ENCODE measurements around the gene ARPC5L.
"Not testable (repeated sequence)": the region's sequence is repeated elsewhere in the genome, so short reads cannot be mapped to it uniquely, and the experiment has no call there.

Gene ARPC5L

GRCh38 chr9:124835026-124835557 lies 26.8 kb upstream of the ARPC5L start:
- H3K4me1 Mint-ChIP-seq (ENCODE audit: low read depth) = no peaks in the 10 kb centered on the region
- peaks cover 9% of the 10 kb centered on the region for H3K27me3 Mint-ChIP-seq
- H3K27ac Mint-ChIP-seq = no peak overlapping the region
- no peak overlapping the region for H3K4me3 Mint-ChIP-seq
- H3K9me3 Mint-ChIP-seq (ENCODE audit: low read depth) = no peaks in the 10 kb centered on the region
- H3K36me3 Mint-ChIP-seq = no peaks in the 10 kb centered on the region

- not testable (repeated sequence) for H3K9me3 Mint-ChIP-seq (ENCODE audit: low read depth); H3K36me3 Mint-ChIP-seq; H3K4me1 Mint-ChIP-seq (ENCODE audit: low read depth); H3K27me3 Mint-ChIP-seq; H3K27ac Mint-ChIP-seq
- peak overlapping the region; percentile 27 for H3K4me3 Mint-ChIP-seq
Observed at GRCh38 chr9:124838132-124838531, 23.8 kb upstream of the ARPC5L start.

GRCh38 chr9:124838567-124839275 lies 23.2 kb upstream of the ARPC5L start:
- H3K36me3 Mint-ChIP-seq; H3K27me3 Mint-ChIP-seq; H3K27ac Mint-ChIP-seq; H3K9me3 Mint-ChIP-seq (ENCODE audit: low read depth); H3K4me1 Mint-ChIP-seq (ENCODE audit: low read depth): not testable (repeated sequence)
- H3K4me3 Mint-ChIP-seq = peak overlapping the region; percentile 27

- H3K27ac Mint-ChIP-seq = no peak overlapping the region
- no peaks in the 10 kb centered on the region for H3K4me1 Mint-ChIP-seq (ENCODE audit: low read depth)
- H3K36me3 Mint-ChIP-seq = no peaks in the 10 kb centered on the region
- no peak overlapping the region for H3K4me3 Mint-ChIP-seq
- H3K9me3 Mint-ChIP-seq (ENCODE audit: low read depth) = no peaks in the 10 kb centered on the region
- peaks cover 11% of the 10 kb centered on the region for H3K27me3 Mint-ChIP-seq
Observed at GRCh38 chr9:124839612-124840299, 22.2 kb upstream of the ARPC5L start.

GRCh38 chr9:124840300-124840833 lies 21.6 kb upstream of the ARPC5L start:
- H3K36me3 Mint-ChIP-seq = no peaks in the 10 kb centered on the region
- H3K9me3 Mint-ChIP-seq (ENCODE audit: low read depth) = no peaks in the 10 kb centered on the region
- H3K27me3 Mint-ChIP-seq = peaks cover 11% of the 10 kb centered on the region
- no peaks in the 10 kb centered on the region for H3K4me1 Mint-ChIP-seq (ENCODE audit: low read depth)
- no peak overlapping the region for H3K4me3 Mint-ChIP-seq
- H3K27ac Mint-ChIP-seq = no peak overlapping the region

- Mint-ChIP-seq H3K4me3 (no peak overlapping the region), H3K9me3 (ENCODE audit: low read depth) (no peaks in the 10 kb centered on the region), H3K4me1 (ENCODE audit: low read depth) (no peaks in the 10 kb centered on the region), H3K27me3 (peaks cover 11% of the 10 kb centered on the region), H3K27ac (no peak overlapping the region), H3K36me3 (no peaks in the 10 kb centered on the region)
Observed at GRCh38 chr9:124841075-124841821, 20.7 kb upstream of the ARPC5L start.

GRCh38 chr9:124843456-124844034 lies 18.4 kb upstream of the ARPC5L start:
- H3K4me1 Mint-ChIP-seq (ENCODE audit: low read depth) = no peaks in the 10 kb centered on the region
- no peaks in the 10 kb centered on the region for H3K36me3 Mint-ChIP-seq
- no peaks in the 10 kb centered on the region for H3K9me3 Mint-ChIP-seq (ENCODE audit: low read depth)
- H3K4me3 Mint-ChIP-seq = no peak overlapping the region
- H3K27ac Mint-ChIP-seq = no peak overlapping the region
- H3K27me3 Mint-ChIP-seq = peaks cover 10% of the 10 kb centered on the region

GRCh38 chr9:124844291-124844690 lies 17.6 kb upstream of the ARPC5L start:
- Mint-ChIP-seq H3K9me3 (ENCODE audit: low read depth) (no peaks in the 10 kb centered on the region), H3K27ac (no peak overlapping the region), H3K4me3 (no peak overlapping the region), H3K4me1 (ENCODE audit: low read depth) (no peaks in the 10 kb centered on the region), H3K36me3 (no peaks in the 10 kb centered on the region), H3K27me3 (peaks cover 10% of the 10 kb centered on the region)

GRCh38 chr9:124846467-124846866 lies 15.5 kb upstream of the ARPC5L start:
- not testable (repeated sequence) for H3K27me3 Mint-ChIP-seq; H3K4me1 Mint-ChIP-seq (ENCODE audit: low read depth); H3K4me3 Mint-ChIP-seq; H3K36me3 Mint-ChIP-seq; H3K9me3 Mint-ChIP-seq (ENCODE audit: low read depth); H3K27ac Mint-ChIP-seq

GRCh38 chr9:124846969-124847368 lies 15.0 kb upstream of the ARPC5L start:
- H3K4me3 Mint-ChIP-seq = no peak overlapping the region
- no peaks in the 10 kb centered on the region for H3K9me3 Mint-ChIP-seq (ENCODE audit: low read depth)
- peaks cover 9% of the 10 kb centered on the region for H3K27me3 Mint-ChIP-seq
- no peaks in the 10 kb centered on the region for H3K36me3 Mint-ChIP-seq
- H3K4me1 Mint-ChIP-seq (ENCODE audit: low read depth) = peaks cover 2% of the 10 kb centered on the region
- no peak overlapping the region for H3K27ac Mint-ChIP-seq

GRCh38 chr9:124849801-124850200 lies 12.1 kb upstream of the ARPC5L start:
- peaks cover 7% of the 10 kb centered on the region for H3K4me1 Mint-ChIP-seq (ENCODE audit: low read depth)
- no peaks in the 10 kb centered on the region for H3K9me3 Mint-ChIP-seq (ENCODE audit: low read depth)
- H3K27ac Mint-ChIP-seq = no peak overlapping the region
- H3K36me3 Mint-ChIP-seq = no peaks in the 10 kb centered on the region
- H3K4me3 Mint-ChIP-seq = no peak overlapping the region
- H3K27me3 Mint-ChIP-seq = peaks cover 7% of the 10 kb centered on the region

- H3K27ac Mint-ChIP-seq = no peak overlapping the region
- H3K36me3 Mint-ChIP-seq = no peaks in the 10 kb centered on the region
- H3K4me3 Mint-ChIP-seq = peak overlapping the region; percentile 68
- peaks cover 11% of the 10 kb centered on the region for H3K4me1 Mint-ChIP-seq (ENCODE audit: low read depth)
- peaks cover 2% of the 10 kb centered on the region for H3K27me3 Mint-ChIP-seq
- H3K9me3 Mint-ChIP-seq (ENCODE audit: low read depth) = no peaks in the 10 kb centered on the region
Observed at GRCh38 chr9:124852121-124852828, 9.7 kb upstream of the ARPC5L start.

GRCh38 chr9:124852829-124853531 lies 8.9 kb upstream of the ARPC5L start, which contains the start of gene WDR38:
TSS of gene WDR38 (plus strand) at chr9:124853460. CDS start at chr9:124853532, 72 bp downstream.
- H3K9me3 Mint-ChIP-seq (ENCODE audit: low read depth) = no peaks in the 10 kb centered on the region
- H3K27ac Mint-ChIP-seq = no peak within 1 kb of the TSS
- H3K27me3 Mint-ChIP-seq = peaks cover 2% of the 10 kb centered on the region
- no peaks in the 10 kb centered on the region for H3K36me3 Mint-ChIP-seq
- peak within 1 kb of the TSS; percentile 68 for H3K4me3 Mint-ChIP-seq
- H3K4me1 Mint-ChIP-seq (ENCODE audit: low read depth) = peaks cover 18% of the 10 kb centered on the region

Measured in activated naive CD8-positive, alpha-beta T cell (primary cell).